HPDE6-E6E7 (cell line): ENCODE results near the gene PARN.
"Not testable (repeated sequence)": the region's sequence is repeated elsewhere in the genome, so short reads cannot be mapped to it uniquely, and the experiment has no call there.

Experiments used
- DNase-seq: peaks from one replicate; pipeline ENCODE4 v3.0.0; 2011; ENCODE audit warnings: missing footprints; ENCODE audit errors: extremely low spot score

PARN gene

DNA sequence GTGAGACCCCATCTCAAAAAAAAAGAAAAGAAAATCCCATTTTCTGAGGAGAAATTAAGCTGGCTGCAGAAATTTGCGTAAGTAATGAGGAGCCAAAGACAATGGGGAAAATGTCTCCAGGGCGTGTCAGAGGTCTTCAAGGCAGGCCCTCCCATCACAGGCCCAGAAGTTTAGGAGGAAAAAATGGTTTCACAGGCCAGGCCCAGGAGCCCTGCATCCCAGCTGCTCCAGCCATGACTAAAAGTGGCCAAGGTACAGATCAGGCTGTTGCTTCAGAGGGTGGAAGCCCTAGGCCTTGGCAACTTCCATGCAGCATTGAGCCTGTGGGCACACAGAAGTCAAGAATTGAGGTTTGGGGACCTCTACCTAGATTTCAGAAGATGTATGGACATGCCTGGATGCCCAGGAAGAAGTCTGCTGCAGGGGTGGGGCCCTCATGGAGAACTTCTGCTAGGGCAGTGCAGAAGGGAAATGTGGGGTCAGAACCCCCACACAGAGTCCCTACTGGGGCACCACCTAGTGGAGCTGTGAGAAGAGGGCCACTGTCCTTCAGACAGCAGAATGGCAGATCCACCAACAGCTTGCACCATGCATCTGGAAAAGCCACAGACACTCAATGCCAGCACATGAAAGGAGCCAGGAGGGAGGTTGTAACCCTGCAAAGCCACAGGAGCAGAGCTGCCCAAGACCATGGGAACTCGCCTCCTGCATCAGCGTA lies 55.2 kb downstream of the PARN start:
- DNase-seq = not testable (repeated sequence)

DNA sequence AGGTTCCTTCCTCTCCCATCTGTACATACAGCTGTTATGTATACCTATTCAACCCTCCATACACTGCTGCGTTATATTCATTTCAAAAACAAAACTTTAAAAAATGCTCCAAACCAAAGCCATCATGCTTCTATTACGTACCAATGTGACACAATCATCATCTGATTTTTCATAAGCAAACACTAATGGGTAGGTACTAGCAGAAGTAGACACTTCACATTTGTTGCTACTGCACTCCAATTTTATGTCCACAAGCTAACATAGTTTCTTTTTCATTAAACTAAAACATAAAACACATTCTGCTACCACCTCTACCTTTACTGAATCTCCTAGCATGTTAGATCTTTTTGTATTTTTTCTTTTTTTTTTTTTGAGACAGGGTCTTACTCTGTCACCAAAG lies 57.5 kb downstream of the PARN start:
- DNase-seq = no peak

DNA sequence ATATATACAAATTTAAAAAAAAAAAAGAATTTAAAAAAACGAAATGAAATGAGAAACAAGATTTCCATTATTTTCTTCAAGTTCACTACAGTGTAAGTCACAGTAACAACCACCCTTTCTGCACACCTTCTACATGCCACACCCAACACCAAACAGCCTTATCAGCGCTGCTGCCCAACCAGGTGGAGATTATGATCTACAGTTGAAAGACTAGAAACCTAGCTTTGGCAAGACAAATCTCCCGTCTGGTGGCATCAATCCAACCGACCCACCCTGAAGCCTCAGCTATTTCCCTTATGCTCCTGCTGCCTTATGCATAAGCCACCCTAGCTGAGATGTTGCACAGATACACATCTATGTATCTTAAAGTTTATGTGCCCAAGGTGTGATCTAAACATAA lies 60.8 kb downstream of the PARN start:
- no peak for DNase-seq

DNA sequence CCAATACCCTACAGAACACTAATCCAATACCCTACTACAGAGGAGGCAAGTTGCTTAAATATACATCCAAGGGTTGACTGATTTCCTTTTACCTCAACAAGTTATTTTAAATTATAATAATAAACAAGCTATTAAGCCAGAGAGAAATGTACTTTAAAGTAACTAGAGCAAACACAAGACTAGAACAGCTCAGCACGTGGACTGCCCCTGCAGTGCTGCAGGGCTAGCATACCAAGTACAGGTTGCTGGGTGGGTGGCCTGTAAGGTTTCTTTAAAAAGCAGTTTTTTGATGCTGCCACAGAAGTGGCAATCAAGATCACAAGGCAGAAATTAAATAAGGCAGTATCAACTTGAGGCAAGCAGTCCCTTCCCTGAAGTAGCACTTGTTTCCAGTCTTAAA lies 63.5 kb downstream of the PARN start:
- no peak for DNase-seq

DNA sequence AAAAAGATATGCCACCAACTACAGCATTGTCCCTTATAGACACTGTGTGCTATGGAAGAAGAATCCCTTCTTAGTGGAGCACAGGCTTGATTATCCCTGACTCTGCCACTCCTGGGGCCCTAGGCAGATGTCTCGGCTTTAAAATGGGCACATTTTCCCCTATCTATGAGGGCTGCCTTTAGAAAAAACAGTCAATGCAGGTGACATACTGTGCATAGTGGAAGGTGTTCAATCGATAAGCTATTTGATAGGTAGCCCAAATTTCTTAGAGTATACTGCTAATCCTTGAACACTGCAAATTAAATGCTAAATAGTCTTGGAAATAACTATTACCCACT lies 64.4 kb downstream of the PARN start:
- DNase-seq = no peak

DNA sequence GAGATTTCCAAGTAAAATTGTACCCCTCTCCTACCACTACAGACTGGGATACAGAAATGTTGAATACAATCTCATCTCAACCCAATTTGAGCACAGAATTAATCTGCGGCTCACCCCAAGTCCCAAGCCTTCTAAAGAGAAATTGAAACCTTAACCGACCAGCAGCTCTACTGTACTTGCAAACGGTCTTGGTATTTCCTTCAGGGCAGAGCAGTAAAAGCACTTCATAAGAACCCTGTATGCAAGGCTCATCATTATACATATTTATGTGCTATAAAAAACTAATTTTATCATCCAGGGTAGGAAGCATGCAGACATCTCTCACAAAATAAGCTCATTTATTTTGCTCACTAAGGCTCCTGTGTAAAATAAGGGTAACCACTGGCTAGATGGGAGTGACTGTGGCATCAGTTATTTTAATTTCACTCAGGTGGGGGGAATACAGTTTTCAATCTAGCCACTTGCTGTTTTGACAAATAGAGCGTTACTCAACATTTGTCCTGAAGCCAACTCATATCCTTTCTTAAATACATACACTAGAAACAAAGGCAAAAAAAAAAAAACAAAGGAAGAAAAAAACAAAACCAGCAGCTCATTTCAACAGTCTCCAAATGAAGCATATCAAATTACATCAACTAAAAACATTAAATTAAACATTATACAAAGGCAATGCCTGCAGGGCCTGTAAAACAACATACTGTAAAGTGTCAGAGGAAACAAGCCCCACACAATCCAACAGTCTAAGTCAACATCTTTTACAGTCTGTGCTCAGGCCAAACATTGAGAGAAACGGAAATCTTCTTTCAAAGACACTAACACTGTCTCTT lies 65.0 kb downstream of the PARN start:
- peak; percentile 25 for DNase-seq

DNA sequence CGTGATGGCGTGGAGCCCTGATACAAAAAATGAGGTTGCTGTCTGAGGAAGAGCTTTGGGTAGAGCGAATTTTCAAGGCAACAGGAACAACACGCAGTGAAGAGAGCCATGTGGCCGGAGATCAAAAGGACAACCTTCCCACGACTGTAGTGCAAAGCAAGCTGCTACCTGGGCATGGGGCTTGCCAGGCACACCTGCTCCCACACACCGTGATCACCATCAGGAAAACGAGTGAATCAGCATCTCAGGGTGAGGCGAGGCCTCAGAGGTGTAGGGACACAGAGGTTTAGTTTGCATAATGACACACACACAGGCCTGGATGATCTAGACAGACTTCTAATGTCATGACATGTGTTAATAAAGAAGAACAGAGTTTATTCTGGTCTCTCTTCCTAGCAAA lies 65.7 kb downstream of the PARN start:
- peak; percentile 66 for DNase-seq

DNA sequence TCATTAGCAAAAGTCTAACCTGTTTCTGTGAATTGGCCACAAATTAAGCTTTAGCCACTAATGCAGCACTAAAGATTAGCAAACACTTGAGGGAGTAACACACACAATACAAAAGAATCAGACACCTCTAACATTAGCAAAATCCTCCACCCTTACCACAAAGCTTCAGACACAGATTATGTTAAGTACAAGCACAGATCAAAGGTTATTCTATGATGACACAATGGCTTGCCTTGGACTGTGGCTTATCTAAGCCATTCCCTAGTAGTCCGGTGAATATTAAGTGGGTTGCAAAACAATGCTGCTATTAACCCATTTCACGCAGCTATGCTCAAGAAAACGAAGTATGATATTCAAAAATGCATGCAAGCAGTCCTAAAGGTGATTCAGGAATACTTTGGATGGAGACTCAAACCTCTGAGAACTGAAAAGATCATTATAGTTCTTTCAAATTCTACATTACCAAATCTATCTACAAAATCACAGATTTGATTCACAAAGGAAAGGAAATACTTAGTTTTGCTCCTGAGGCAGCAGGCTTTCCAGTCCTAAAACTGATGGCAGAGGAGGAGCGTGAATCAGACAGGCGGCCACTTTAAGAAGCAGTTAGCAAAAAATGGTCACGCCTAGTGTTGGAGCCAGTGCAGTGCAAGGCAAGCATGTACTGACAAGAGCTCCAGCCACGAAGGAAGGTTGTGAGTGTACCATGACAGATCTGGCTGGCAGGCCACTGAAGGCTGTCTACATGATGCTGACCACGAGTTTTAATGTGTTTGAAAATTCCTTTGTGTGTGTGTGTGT lies 67.2 kb downstream of the PARN start:
- peak; percentile 81 for DNase-seq

DNA sequence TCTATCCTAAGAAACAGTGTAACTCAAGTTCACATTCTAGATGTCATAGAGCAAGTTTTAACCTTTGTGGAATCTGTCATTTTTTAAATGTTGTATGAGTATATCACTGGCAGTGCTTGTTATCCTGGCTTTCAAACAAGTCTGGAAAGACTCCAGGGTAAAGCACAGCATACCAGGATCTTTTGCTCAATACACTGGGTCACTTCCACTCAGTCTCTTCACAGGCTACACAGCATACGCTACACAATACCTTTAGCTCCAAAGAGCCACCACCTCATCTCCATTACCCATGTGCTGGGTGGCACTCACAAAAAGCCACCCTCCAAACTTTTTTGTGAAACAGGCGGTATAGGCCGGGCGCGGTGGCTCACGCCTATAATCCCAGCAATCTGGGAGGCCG lies 69.5 kb downstream of the PARN start:
- no peak for DNase-seq

DNA sequence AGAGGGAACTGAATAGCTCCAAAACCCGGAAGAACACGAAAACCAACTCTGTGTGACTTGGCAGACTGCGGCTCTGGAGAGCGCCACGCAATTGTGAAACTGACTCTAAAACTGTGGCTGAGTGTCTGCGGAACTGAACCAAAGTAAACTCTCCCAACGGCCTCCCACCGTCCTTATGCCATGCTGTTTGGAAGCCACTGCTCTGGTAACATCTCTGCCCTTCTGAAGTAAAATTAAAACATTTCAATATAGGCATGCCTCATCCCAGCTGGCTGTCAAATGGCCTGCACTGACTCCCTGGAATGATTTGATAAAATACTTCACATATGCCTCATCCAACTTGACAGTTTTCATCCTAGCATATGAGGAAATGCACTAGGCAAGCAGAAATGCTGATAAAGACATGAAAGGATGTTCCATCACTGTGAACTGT lies 70.2 kb downstream of the PARN start:
- DNase-seq = no peak

DNA sequence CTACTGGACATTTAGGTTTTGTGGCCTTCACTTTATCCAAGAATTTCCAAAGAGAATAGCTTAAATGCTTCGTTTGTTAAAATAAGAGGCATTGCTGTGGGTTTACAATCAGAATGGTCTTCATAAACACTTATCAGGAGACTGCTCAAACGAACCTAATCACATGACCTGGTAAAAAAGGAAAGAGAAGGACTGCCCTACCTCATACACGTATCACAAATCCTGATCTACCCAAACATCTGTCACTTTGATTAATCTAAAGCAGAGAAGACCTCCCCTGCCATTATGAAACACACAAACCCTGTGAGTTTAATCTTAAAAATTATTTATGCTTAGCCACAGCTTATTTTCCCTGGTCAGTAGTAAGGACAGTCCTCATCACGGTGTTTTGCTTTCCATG lies 76.6 kb downstream of the PARN start:
- no peak for DNase-seq

DNA sequence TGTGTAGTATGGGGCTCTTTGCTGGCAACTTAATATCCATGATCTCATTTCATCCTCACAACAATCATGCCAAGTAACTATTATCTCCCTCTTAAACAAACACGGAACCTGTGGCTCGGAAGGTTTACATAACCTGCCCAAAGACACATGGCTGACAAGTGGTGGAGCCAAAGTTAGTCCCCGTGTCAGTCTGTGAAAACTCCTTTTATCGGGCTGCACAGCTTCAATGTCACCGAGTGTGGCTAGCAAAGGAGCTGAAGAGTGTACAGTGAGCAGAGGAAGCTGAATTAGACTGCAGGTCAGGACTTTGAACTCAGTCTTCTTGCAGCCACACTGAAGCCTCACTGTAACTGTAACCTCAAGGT lies 80.3 kb downstream of the PARN start:
- DNase-seq = no peak

DNA sequence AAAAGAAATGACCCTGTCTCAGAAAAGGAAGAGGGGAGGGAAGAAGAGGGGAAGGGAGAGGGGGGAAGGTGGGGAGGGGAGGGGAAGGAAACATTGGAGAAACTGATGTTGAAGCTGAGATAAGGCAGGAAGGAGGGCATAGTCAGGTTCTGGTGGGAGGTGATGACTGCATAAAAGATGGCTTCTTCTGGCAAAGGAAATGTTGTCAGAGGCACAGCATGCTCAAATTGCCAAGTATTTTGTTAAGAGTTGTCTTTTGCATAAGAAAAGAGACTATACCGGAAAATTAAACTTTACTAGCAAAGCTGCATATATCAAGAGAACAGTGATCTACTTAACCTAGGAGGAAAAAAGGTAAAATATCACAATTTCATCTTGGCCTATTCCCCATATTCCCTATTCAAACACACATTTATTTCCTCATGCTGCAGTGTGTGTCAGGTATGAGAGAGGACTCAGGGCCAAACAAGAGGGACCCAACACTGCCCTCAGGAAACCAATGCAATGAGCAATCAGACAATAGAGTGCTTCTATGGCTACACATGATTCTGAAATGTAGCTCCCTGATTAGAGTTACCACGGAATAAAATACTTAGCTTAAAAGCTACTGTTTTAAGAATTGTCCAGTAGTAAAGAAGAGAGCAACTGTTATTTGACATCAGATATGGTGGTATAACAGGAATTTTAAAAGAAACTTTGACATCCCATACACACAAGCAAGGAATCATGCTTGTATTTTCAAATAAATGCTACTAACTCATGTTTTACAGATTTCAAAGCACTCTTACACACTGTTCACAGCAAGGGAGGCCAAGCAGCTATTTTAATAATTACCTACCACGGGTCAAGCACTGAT lies 80.9 kb downstream of the PARN start:
- DNase-seq = no peak

DNA sequence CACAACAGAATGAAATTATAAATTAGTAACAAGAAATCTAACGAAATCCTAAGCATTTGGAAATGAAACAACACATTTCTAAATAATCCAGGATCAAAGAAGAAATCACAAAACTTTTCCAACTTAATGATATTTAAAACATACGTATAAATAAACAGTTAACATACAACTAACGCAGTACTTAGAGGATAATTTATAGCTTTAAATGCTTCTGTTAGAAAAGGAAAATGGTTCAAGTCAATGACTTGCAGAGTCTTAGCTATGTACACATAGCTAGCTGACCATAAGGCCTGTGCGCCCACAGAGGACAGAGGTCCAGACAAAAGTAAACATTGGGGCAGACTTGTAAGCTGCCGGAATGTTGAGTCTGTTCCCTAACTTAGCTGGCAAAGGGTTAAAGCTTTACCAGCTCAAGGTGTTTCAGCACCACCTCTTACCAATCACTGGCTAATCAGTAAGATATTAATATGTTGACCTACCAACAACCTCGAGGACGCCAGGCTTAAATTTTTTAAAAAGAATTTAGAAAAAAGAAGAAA lies 84.6 kb downstream of the PARN start:
- no peak for DNase-seq

DNA sequence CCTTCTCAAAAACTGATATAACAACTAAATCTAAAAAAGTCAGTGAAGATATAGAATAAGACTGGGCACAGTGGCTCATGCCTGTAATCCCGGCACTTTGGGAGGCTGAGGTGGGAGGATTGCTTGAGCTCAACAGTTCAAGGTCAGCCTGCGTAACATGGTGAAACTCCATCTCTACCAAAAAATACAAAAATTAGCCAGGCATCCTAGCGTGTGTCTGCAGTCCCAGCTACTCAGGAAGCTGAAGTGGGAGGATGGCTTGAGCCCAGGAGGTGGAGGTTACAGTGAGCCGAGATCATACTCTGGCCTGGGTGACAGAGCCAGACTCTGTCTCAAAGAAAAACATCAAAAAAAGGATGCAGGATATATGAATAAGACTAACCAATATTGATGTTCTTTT lies 85.2 kb downstream of the PARN start:
- not testable (repeated sequence) for DNase-seq

DNA sequence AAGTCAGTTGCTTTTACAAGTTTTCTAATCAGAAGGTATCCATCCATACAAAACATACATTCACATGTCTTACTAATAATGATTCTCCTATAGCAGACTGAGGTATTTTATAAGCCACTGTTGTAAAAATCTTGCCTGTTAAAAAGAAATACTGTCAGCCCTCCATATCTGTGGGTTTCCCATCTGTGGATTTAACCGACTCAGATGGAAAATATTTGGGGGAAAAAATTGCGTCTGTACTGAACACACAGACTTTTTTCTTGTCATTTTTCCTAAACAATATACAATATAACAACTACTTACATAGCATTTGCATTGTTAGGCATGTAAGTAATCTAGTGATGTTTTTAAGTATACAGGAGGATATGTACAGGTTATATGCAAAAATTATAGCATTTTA lies 90.4 kb downstream of the PARN start:
- DNase-seq = no peak

DNA sequence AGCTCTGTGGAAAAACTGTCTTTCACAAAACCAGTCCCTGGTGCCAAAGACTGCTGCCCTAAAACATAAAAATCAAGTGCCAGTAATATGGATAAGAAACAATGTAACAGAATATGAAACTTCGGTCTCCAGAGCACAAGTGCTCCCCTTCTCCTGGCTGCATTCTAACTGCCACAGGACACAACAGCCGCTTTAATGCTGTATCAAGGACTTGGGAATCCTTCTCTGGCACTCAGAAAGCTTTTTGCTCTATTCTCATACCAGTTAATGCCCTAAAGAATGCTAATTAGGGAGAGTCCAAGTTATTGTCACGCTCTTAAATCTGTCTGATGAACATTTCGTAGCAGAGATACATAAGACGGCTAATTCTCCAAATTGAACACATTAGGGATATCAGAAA lies 90.9 kb downstream of the PARN start:
- no peak for DNase-seq

DNA sequence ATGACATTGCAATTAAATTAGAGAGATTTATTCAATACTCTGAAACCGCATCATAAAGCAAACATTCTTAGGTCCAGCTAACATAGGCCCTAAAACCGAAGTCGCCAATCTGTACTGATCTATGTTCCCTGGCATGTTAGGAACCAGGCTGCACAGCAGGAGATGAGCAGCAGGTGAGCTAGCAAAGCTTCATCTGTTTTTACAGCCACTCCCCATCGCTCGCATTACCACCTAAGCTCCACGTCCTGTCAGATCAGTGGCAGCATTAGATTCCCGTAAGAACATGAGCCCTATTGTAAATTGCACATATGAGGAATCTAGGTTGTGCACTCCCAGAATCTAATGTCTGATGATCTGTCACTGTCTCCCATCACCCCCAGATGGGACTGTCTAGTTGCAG lies 91.5 kb downstream of the PARN start:
- DNase-seq = no peak

DNA sequence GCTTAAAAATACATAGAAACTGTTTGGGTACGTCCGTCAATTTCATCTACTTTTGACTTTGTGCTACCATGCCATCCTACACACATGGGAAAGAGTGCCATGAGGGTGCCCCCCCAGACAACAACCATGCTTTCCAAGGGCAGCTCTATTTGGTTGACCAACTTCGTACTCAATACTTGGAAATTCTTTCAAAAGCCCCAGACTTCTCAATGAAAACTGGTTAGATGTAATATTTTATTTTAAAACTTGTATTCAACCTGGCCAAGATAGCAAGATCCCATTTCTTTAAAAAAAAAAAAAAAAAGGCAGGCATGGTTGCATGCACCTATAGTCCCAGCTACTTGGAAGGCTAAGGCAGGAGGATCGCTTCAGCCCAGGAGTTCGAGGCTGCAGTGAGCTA lies 98.4 kb downstream of the PARN start:
- DNase-seq = no peak

DNA sequence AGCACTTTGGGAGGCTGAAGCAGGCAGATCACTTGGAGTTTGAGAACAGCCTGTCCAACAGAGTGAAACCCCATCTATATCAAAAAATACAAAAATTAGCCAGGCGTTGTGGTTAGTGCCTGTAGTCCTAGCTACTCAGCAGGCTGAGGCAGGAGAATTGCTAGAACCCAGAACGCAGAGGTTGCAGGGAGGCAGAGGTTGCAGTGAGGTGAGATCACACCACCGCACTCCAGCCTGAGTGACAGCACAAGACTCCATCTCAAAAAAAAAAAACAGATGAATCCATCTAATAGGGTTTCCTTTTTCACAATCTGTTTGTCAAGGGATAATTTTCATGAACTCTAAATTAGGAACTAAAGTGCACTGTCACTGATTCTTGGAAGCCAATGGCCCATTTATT lies 99.0 kb downstream of the PARN start:
- DNase-seq = no peak

DNA sequence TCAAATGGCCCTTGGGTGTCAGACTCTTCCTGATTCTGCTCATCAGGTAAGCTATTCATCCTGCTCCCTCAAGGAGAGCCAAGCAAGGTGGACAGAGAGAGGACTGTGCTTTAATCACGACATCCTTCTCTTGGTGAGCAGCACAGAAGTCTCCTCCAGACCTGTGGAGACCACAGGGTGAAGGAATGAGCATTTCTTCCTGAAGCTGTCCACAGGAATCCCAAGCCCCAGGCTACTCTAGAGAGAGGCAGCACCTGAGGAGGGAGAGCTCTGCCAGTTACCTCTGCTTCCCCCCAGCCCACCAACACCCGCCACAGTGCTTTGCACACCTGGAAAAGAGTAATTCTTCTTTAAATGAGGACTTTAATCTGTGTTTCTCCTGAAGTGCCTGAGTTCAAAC lies 100.0 kb downstream of the PARN start:
- no peak for DNase-seq
